ENCODE measurements around the gene VSIG10.

Gene VSIG10

GRCh38 chr12:118107694-118108093, 3.9 kb upstream of the VSIG10 start:
- H3K4me3 ChIP-seq (ENCODE audit: low read length) = no peak overlapping the region
- no peak for TF ChIP-seq CTCF (conservative IDR thresholded peaks at IDR 0.05; ENCODE audit: low read length)
- no peak for DNase-seq (ENCODE audit: low read depth)

DNA sequence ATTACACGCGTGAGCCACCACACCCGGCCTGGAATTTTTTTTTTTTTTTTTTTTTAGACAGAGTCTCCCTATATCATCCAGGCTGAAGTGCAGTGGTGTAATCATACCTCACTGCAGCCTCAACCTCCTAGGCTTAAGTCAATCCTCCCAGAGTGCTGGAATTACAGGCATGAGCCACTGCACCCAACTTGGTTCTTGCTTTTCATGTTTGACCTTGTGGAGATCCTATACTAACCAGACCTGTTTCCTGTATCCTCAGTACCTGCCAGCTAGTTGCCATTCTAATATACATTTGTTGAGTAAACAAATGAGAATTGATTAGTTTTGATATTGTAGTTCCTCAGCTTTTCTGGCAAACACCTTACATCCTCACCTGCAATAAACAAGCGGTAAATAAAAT, 3.2 kb upstream of the VSIG10 start:
- DNase-seq (ENCODE audit: low read depth) = no peak

DNA sequence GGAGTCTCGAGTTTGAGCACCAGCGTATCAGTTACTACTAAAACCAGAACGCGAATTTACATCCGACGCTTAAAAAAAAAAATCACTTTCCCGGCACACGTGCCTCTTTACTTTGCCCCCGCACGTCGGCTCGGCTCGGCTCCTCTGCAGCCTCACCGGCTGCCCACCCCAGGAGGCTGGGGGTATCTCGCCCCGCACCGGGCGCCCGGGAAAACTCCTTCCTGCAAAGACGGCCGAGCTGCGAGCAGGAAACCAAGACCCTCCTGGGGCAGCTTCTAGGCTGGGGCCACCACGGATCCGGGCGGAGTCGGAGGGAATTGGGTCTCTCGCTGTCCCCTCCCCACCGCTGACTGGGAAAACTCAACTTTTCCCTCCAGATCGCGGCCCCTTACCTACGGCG, 610 bp downstream of the VSIG10 start:
- TF ChIP-seq CTCF (conservative IDR thresholded peaks at IDR 0.05; ENCODE audit: low read length) = no peak
- DNase-seq (ENCODE audit: low read depth) = peak; percentile 5
- peak overlapping the region; percentile 79 for H3K4me3 ChIP-seq (ENCODE audit: low read length)

More for the DNA sequence above, 3.2 kb upstream of the VSIG10 start:
- TF ChIP-seq CTCF (conservative IDR thresholded peaks at IDR 0.05; ENCODE audit: low read length) = no peak
- H3K4me3 ChIP-seq (ENCODE audit: low read length) = no peak overlapping the region

- H3K4me3 ChIP-seq (ENCODE audit: low read length) = peak overlapping the region; percentile 79
- no peak for DNase-seq (ENCODE audit: low read depth)
- TF ChIP-seq CTCF (conservative IDR thresholded peaks at IDR 0.05; ENCODE audit: low read length) = no peak
Measured at GRCh38 chr12:118102609-118103008, 1.2 kb downstream of the VSIG10 start.

DNA sequence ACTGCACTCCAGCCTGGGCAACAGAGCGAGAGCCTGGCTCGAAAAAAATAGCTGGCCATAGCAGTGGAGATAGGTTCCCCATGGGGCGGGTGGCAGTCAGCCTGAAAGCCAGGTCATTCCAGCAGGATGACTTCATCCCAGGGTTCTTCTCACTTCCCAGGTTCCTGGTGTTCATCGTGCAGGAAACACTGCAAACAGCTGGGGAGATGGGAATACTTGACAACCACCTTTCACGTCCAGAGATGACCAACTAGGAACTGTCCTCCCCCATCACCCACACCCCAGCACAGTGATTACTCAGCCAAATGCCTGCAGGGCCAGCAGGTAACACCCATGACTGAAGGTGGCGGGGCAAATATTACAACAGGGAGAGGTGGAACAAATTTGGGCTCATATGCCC, 1.7 kb downstream of the VSIG10 start:
- peak; percentile 8 for DNase-seq (ENCODE audit: low read depth)
- H3K4me3 ChIP-seq (ENCODE audit: low read length) = no peak overlapping the region
- TF ChIP-seq CTCF (conservative IDR thresholded peaks at IDR 0.05; ENCODE audit: low read length) = no peak

DNA sequence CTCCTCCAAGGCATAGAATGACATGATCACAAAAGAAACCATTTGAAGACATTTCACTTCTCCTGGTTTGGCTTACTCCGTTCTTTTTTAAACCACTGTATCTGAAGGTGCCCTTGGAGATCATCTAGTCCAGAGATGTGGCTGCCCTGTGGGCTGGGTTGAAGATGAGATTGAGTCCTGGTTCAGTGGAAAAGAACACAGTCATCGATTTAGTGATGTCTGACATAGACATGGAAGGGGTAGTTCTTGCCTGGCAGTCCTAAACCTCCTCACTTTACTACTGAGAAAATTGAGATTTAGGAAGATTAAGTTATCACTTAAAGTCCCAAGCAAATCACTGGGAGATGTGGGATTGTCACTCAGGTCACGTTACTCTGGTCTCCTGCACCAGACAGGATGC, 2.8 kb downstream of the VSIG10 start:
- DNase-seq (ENCODE audit: low read depth) = no peak
- TF ChIP-seq CTCF (conservative IDR thresholded peaks at IDR 0.05; ENCODE audit: low read length) = no peak

GRCh38 chr12:118098911-118099671, 4.7 kb downstream of the VSIG10 start:
- DNase-seq (ENCODE audit: low read depth) = no peak
- TF ChIP-seq CTCF (conservative IDR thresholded peaks at IDR 0.05; ENCODE audit: low read length) = no peak
- H3K4me3 ChIP-seq (ENCODE audit: low read length) = no peak overlapping the region

More for the DNA sequence above, 2.8 kb downstream of the VSIG10 start:
- H3K4me3 ChIP-seq (ENCODE audit: low read length) = no peak overlapping the region
